WTC11 (cell line): Measurements from ENCODE around the gene EEF1A1. TPM values are rescaled to one million over a fixed set of nuclear protein-coding genes. Genes with fewer than 3 reads are reported as not detected.
"Not testable (repeated sequence)": the region's sequence is repeated elsewhere in the genome, so short reads cannot be mapped to it uniquely, and the experiment has no call there.

Experiments used
- ATAC-seq: fragments of 200-7000 bp; cut with Tn5 transposase; 2 replicates; pipeline ENCODE4 v1.10.0; 2021; ENCODE audit warnings: mild to moderate bottlenecking, moderate library complexity
- CTCF ChIA-PET: fragments of 300-600 bp; sonication (Branson Sonifier 250); formaldehyde crosslinking; loops from one replicate; lab custom pipeline; 2021; ENCODE audit warnings: antibody characterized with exemption; lab: Charles Lee
- POLR2A ChIA-PET: fragments of 350-600 bp; sonication (Branson Sonifier 250); formaldehyde crosslinking; loops from one replicate; lab custom pipeline; 2021; ENCODE audit warnings: antibody characterized with exemption; lab: Charles Lee
- DNase-seq: peaks from one replicate; pipeline ENCODE4 v3.0.0; 2021; ENCODE audit warnings: low spot score
- H3K27ac Mint-ChIP-seq: 2 replicates; pipeline ENCODE4 v1.8.0; 2021; ENCODE audit warnings: mixed read lengths
- H3K27me3 Mint-ChIP-seq: 2 replicates; pipeline ENCODE4 v1.8.0; 2021; ENCODE audit warnings: low read depth, mild to moderate bottlenecking, moderate library complexity, mixed read lengths
- H3K36me3 Mint-ChIP-seq: 2 replicates; pipeline ENCODE4 v1.8.0; 2021; ENCODE audit warnings: mixed read lengths
- H3K4me1 Mint-ChIP-seq: 2 replicates; pipeline ENCODE4 v1.8.0; 2022; ENCODE audit warnings: mixed read lengths
- H3K4me3 Mint-ChIP-seq: 2 replicates; pipeline ENCODE4 v1.8.0; 2021; ENCODE audit warnings: mild to moderate bottlenecking, moderate library complexity, mixed read lengths
- H3K9me3 Mint-ChIP-seq: 2 replicates; pipeline ENCODE4 v1.8.0; 2021; ENCODE audit warnings: mixed read lengths
- ARID4B ChIP-seq: sonication (generic); formaldehyde crosslinking; IDR thresholded peaks from 2 replicates; pipeline ENCODE4 v1.8.0; 2023; ENCODE audit warnings: missing genetic modification reagents, mild to moderate bottlenecking, borderline replicate concordance
- CREM ChIP-seq: sonication (generic); formaldehyde crosslinking; IDR thresholded peaks from 2 replicates; pipeline ENCODE4 v1.8.1; 2022; ENCODE audit warnings: mild to moderate bottlenecking, missing genetic modification reagents, moderate library complexity
- EMX1 ChIP-seq: fragments of 250-450 bp; sonication (Bioruptor Pico); IDR thresholded peaks from 2 replicates; pipeline ENCODE4 v1.8.0; 2021; ENCODE audit warnings: mild to moderate bottlenecking
- FOXK1 ChIP-seq: sonication (generic); formaldehyde crosslinking; IDR thresholded peaks from 2 replicates; pipeline ENCODE4 v1.8.0; 2022; ENCODE audit warnings: mild to moderate bottlenecking, moderate library complexity, missing genetic modification reagents
- JUN ChIP-seq: sonication (generic); formaldehyde crosslinking; IDR thresholded peaks from 2 replicates; pipeline ENCODE4 v1.8.0; 2023; ENCODE audit warnings: mild to moderate bottlenecking, missing genetic modification reagents
- KAT7 ChIP-seq: sonication (generic); formaldehyde crosslinking; IDR thresholded peaks from 2 replicates; pipeline ENCODE4 v1.8.1; 2023; ENCODE audit warnings: missing genetic modification reagents, mild to moderate bottlenecking, borderline replicate concordance
- NFYB ChIP-seq: sonication (generic); formaldehyde crosslinking; conservative IDR thresholded peaks from 2 replicates; pipeline ENCODE4 v1.8.0; 2022; ENCODE audit warnings: low read depth, missing genetic modification reagents
- PRRX2 ChIP-seq: fragments of 250-450 bp; sonication (Bioruptor Pico); IDR thresholded peaks from 2 replicates; pipeline ENCODE4 v1.8.0; 2021; ENCODE audit warnings: mild to moderate bottlenecking
- USF2 ChIP-seq: sonication (generic); formaldehyde crosslinking; IDR thresholded peaks from 2 replicates; pipeline ENCODE4 v1.8.1; 2023; ENCODE audit warnings: mild to moderate bottlenecking, missing genetic modification reagents, moderate library complexity
- ZBTB21 ChIP-seq: sonication (generic); formaldehyde crosslinking; IDR thresholded peaks from 2 replicates; pipeline ENCODE4 v1.8.1; 2023; ENCODE audit warnings: mild to moderate bottlenecking, missing genetic modification reagents, borderline replicate concordance
- ZBTB43 ChIP-seq: sonication (generic); formaldehyde crosslinking; IDR thresholded peaks from 2 replicates; pipeline ENCODE4 v1.8.1; 2023; ENCODE audit warnings: mild to moderate bottlenecking, missing genetic modification reagents
- ZNF121 ChIP-seq: sonication (generic); formaldehyde crosslinking; IDR thresholded peaks from 2 replicates; pipeline ENCODE4 v1.8.0; 2023; ENCODE audit warnings: missing genetic modification reagents
- ZNF425 ChIP-seq: fragments of 250-450 bp; sonication (Bioruptor Pico); conservative IDR thresholded peaks from 2 replicates; pipeline ENCODE4 v1.9.0; 2021; ENCODE audit warnings: mild to moderate bottlenecking
- total RNA-seq: library from RNA; stranded (reverse); gene quantifications from 3 replicates; pipeline ENCODE4 v1.2.3, GENCODE V29; 2021

The EEF1A1 gene
- total RNA-seq, 1 experiment from 2014 or later, result 11,564 TPM

- no peaks in the 10 kb centered on the region for H3K27me3 Mint-ChIP-seq
- DNase-seq (no peak), ATAC-seq (no peak)
- H3K9me3 Mint-ChIP-seq, result no peaks in the 10 kb centered on the region
- H3K36me3 Mint-ChIP-seq, result no peaks in the 10 kb centered on the region
- no peaks in the 10 kb centered on the region for H3K4me1 Mint-ChIP-seq
- H3K4me3 Mint-ChIP-seq, result no peak overlapping the region
- ChIA-PET CTCF (no interaction called here), POLR2A (no interaction called here)
- TF ChIP-seq PRRX2 (CRISPR knock-in tag), result no peak
- TF ChIP-seq KAT7 (CRISPR knock-in tag), result no peak
- TF ChIP-seq USF2, result no peak
- TF ChIP-seq ZBTB43, result no peak
- no peak for TF ChIP-seq EMX1 (CRISPR knock-in tag)
- TF ChIP-seq FOXK1, result no peak
- no peak for TF ChIP-seq ZNF425 (CRISPR knock-in tag)
- TF ChIP-seq NFYB, result no peak
- TF ChIP-seq ZBTB21 (CRISPR knock-in tag), result no peak
- TF ChIP-seq JUN (CRISPR knock-in tag), result no peak
- no peak for TF ChIP-seq ARID4B (CRISPR knock-in tag)
- H3K27ac Mint-ChIP-seq, result no peak overlapping the region
These were observed 22.1 kb upstream of the EEF1A1 start for GRCh38 chr6:73542891-73543290.

GRCh38 chr6:73542481-73542880, 21.6 kb upstream of the EEF1A1 start:
- H3K9me3 Mint-ChIP-seq, H3K27me3 Mint-ChIP-seq, H3K27ac Mint-ChIP-seq, DNase-seq, H3K4me1 Mint-ChIP-seq, CTCF ChIA-PET, POLR2A ChIA-PET, H3K36me3 Mint-ChIP-seq, H3K4me3 Mint-ChIP-seq, ATAC-seq: not testable (repeated sequence)

GRCh38 chr6:73538116-73538779, 17.4 kb upstream of the EEF1A1 start:
- ChIA-PET POLR2A (no interaction called here), CTCF (interaction anchor here (1.8 kb wide), 1 partner anchor 10 kb away, joined by 5 read pairs; no protein-coding TSS in a partner anchor)
- Mint-ChIP-seq H3K27ac (no peak overlapping the region), H3K27me3 (no peaks in the 10 kb centered on the region), H3K36me3 (no peaks in the 10 kb centered on the region), H3K9me3 (no peaks in the 10 kb centered on the region), H3K4me3 (no peak overlapping the region), H3K4me1 (no peaks in the 10 kb centered on the region)
- ATAC-seq (no peak), DNase-seq (no peak)
- TF ChIP-seq CREM (CRISPR knock-in tag), result no peak
- peak; percentile 83; the same call in 1 of the 2 replicates for TF ChIP-seq ZNF121
